Retinal pigment epithelial cell (primary cell): Measurements from ENCODE around the gene MYRIP.
A peak's percentile ranks its signal among the peaks of the same experiment; 100 is the strongest.

Source experiments
- DNase-seq: peaks from one replicate; pipeline ENCODE4 v3.0.0-alpha.2; 2010; ENCODE audit warnings: low read depth
- H3K4me3 ChIP-seq: 2 replicates; pipeline ENCODE4 v1.5.1; 2011; ENCODE audit warnings: mild to moderate bottlenecking, low read length, control low read depth, moderate library complexity
- TF ChIP-seq, protein P1 (sequence below): conservative IDR thresholded peaks from 2 replicates; pipeline ENCODE4 v1.5.1; 2011; ENCODE audit warnings: low read depth, low read length, control low read depth, inconsistent platforms

MYRIP gene

DNA sequence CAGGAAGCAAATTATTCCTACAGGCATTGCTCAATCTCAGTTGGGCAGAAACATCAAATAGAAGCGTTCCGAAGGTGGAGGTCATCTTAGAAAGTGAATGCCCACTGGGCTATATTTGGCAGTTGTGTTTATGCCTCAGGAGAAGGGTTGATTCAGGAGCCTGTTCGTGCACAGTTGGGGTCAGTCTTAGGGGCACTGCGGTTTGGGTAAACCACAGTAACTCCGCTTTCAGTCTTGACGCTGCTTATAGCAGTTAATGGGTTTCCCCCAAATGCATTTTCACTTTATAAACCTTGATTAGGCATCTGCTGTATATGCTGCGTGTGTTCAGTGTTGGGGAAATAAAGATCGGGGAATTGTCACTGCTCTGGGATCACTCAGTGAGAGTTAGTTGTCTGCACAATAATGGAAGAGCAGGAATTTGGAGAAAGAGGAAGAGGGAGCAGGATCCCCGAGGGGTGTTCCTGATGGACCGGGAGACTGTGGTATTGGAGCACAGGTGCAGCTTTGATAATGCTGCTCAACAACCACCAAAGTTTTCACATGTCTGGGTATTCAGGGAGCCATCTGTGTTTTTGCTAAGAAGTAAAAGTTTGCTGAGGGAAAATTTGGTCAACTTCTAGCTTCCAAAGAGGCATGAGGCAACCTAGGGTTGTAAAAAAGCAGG, 375.8 kb downstream of the MYRIP start:
- no peak overlapping the region for H3K4me3 ChIP-seq
- TF ChIP-seq, protein P1, sequence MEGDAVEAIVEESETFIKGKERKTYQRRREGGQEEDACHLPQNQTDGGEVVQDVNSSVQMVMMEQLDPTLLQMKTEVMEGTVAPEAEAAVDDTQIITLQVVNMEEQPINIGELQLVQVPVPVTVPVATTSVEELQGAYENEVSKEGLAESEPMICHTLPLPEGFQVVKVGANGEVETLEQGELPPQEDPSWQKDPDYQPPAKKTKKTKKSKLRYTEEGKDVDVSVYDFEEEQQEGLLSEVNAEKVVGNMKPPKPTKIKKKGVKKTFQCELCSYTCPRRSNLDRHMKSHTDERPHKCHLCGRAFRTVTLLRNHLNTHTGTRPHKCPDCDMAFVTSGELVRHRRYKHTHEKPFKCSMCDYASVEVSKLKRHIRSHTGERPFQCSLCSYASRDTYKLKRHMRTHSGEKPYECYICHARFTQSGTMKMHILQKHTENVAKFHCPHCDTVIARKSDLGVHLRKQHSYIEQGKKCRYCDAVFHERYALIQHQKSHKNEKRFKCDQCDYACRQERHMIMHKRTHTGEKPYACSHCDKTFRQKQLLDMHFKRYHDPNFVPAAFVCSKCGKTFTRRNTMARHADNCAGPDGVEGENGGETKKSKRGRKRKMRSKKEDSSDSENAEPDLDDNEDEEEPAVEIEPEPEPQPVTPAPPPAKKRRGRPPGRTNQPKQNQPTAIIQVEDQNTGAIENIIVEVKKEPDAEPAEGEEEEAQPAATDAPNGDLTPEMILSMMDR, result no peak
- DNase-seq, result no peak

DNA sequence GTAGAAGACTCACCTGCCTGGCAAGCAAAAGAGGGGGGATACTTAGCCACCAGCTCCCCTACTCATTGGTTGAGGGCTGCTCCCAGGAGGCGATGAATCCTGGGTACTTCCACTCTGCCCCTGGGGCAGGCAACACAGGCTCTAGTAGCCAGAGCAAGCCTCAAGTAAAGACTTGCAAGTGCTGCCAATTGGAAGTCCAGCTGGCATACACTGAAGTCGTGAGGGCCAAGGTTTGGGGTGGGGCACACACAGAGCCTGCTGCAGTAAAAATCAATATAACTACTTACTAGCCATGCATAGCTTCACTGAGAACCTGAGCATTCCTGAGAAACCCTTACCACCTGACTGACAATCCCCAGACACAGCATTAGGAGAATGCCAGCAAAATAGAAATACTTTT, 377.1 kb downstream of the MYRIP start:
- TF ChIP-seq, protein P1, result no peak
- no peak for DNase-seq
- no peak overlapping the region for H3K4me3 ChIP-seq

DNA sequence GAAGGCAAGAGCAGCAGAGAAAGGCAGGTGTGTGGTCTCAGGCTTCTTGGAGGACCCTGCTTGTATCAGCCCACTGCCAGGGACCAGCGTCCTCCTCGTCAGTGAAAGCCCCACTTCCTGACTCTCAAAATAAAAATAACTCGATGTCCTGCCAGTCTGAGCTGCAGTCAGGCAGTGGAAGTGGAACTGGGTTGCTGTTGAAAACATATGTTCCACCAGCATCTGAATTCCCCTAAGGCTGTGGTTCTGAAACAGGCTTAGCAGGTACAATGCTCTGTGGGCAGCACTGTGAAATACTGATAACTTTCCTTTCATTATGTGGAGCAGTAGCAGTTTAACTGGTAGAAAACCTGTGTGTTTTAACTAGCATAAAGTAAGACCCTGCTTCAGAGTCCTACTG, 378.5 kb downstream of the MYRIP start:
- TF ChIP-seq, protein P1, result no peak
- H3K4me3 ChIP-seq, result no peak overlapping the region
- no peak for DNase-seq

- H3K4me3 ChIP-seq, result no peak overlapping the region
- TF ChIP-seq, protein P1, result no peak
- no peak for DNase-seq
Measured at GRCh38 chr3:40189118-40189517, 379.7 kb downstream of the MYRIP start.

- H3K4me3 ChIP-seq, result no peak overlapping the region
- TF ChIP-seq, protein P1, result no peak
- DNase-seq, result no peak
Measured at GRCh38 chr3:40190056-40190455, 380.6 kb downstream of the MYRIP start.

- DNase-seq, result no peak
- no peak overlapping the region for H3K4me3 ChIP-seq
- TF ChIP-seq, protein P1, result no peak
Measured at GRCh38 chr3:40191251-40191650, 381.8 kb downstream of the MYRIP start.

DNA sequence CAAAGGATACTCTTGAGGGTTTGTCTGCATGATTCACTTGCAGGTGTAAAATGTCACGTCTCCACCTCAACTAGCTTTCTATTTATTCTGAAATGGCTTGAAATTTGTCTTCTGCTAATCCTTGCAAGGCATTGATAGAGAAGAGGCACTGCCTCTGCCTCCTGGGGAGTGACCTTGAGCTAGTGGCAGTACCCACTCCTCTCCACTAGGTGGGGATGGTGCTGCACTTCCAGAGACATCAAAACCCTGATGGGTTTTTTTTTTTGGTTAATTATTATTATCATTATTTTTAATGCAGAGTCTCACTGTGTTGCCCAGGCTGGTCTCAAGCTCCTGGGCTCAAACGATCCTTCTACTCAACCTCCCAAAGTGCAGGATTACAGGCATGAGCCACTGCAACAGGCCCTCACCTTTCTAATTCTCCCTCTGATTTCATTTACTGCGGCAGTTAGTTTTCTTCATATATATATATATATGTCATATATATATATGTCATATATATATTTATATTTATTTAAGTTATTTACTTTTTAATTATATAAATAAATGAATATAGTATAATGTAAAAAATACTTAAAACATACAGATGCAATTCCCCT, 382.5 kb downstream of the MYRIP start:
- TF ChIP-seq, protein P1, result peak; percentile 96
- DNase-seq, result no peak

More for the DNA sequence above, 382.5 kb downstream of the MYRIP start:
- no peak overlapping the region for H3K4me3 ChIP-seq
